HEK293 (cell line): ENCODE results near the gene GID4.

ENCODE experiments used
- CTCF ChIA-PET: fragments of 350-600 bp; formaldehyde crosslinking; extraction: SDS; loops from one replicate; lab custom pipeline; 2021; ENCODE audit warnings: antibody characterized with exemption; lab: Yijun Ruan, JAX
- POLR2A ChIA-PET: fragments of 300-600 bp; formaldehyde crosslinking; extraction: SDS; loops from one replicate; lab custom pipeline; 2020; ENCODE audit warnings: antibody characterized with exemption, inconsistent platforms; lab: Yijun Ruan, JAX
- H3K27ac ChIP-seq: fragments of 200-500 bp; sonication (Bioruptor generic); 2 replicates; pipeline ENCODE4 v1.5.1; 2014; ENCODE audit warnings: low read depth, low read length, control low read depth, inconsistent platforms; ENCODE audit errors: extremely low read depth
- H3K36me3 ChIP-seq, 2 experiments: fragments of 200-500 bp in 1 of 2; sonication (Bioruptor generic) in 1 of 2; 1 replicate in 1 of 2; 2 replicates in 1 of 2; pipeline ENCODE4 v1.5.1; 2014 to 2017; ENCODE audit warnings: inconsistent platforms in 2 of 2, low read length in 2 of 2; ENCODE audit not compliant: control insufficient read depth in 2 of 2, insufficient read depth in 1 of 2
- H3K4me1 ChIP-seq: fragments of 200-500 bp; sonication (Bioruptor generic); 2 replicates; pipeline ENCODE4 v1.5.1; 2014; ENCODE audit warnings: mild to moderate bottlenecking, low read length, inconsistent platforms; ENCODE audit not compliant: control insufficient read depth, insufficient read depth
- H3K4me3 ChIP-seq: 2 replicates; pipeline ENCODE4 v1.5.1; 2011; ENCODE audit warnings: low read depth, mild to moderate bottlenecking, control low read depth, low read length, moderate library complexity
- H3K9me3 ChIP-seq: fragments of 200-500 bp; sonication (Bioruptor generic); 2 replicates; pipeline ENCODE4 v1.5.1; 2014; ENCODE audit warnings: low read depth, low read length, inconsistent platforms; ENCODE audit not compliant: control insufficient read depth, insufficient read depth
- BCL6B ChIP-seq: fragments of 450-650 bp; formaldehyde crosslinking; IDR thresholded peaks from 2 replicates; pipeline ENCODE4 v1.5.1; 2017; ENCODE audit warnings: missing biosample characterization, missing genetic modification characterization
- GLIS2 ChIP-seq: fragments of 450-650 bp; formaldehyde crosslinking; IDR thresholded peaks from 2 replicates; pipeline ENCODE4 v1.5.1; 2016; ENCODE audit warnings: missing biosample characterization, missing genetic modification characterization
- KLF10 ChIP-seq: fragments of 450-650 bp; IDR thresholded peaks from 2 replicates; pipeline ENCODE4 v1.5.1; 2018; ENCODE audit warnings: missing biosample characterization, mild to moderate bottlenecking, missing genetic modification characterization
- PRDM6 ChIP-seq: fragments of 450-650 bp; formaldehyde crosslinking; IDR thresholded peaks from 2 replicates; pipeline ENCODE4 v1.5.1; 2017; ENCODE audit warnings: missing biosample characterization, missing genetic modification characterization
- SETDB1 ChIP-seq: IDR thresholded peaks from one replicate; pipeline ENCODE4 v1.6.1; 2017; ENCODE audit warnings: mild to moderate bottlenecking, low read length, moderate library complexity, mixed read lengths; ENCODE audit not compliant: insufficient read length
- WT1 ChIP-seq: fragments of 450-650 bp; formaldehyde crosslinking; IDR thresholded peaks from 2 replicates; pipeline ENCODE4 v1.5.1; 2016; ENCODE audit warnings: missing biosample characterization, missing genetic modification characterization
- ZNF138 ChIP-seq: fragments of 450-650 bp; formaldehyde crosslinking; IDR thresholded peaks from 2 replicates; pipeline ENCODE4 v1.5.1; 2016; ENCODE audit warnings: missing biosample characterization, missing genetic modification characterization, borderline replicate concordance
- ZNF146 ChIP-seq: fragments of 450-650 bp; formaldehyde crosslinking; IDR thresholded peaks from 2 replicates; pipeline ENCODE4 v1.5.1; 2016; ENCODE audit warnings: missing biosample characterization, missing genetic modification characterization
- ZNF155 ChIP-seq: fragments of 450-650 bp; formaldehyde crosslinking; IDR thresholded peaks from 2 replicates; pipeline ENCODE4 v1.5.1; 2016; ENCODE audit warnings: missing biosample characterization, missing genetic modification characterization
- ZNF16 ChIP-seq: fragments of 450-650 bp; formaldehyde crosslinking; IDR thresholded peaks from 2 replicates; pipeline ENCODE4 v1.5.1; 2016; ENCODE audit warnings: low read depth, missing biosample characterization, missing genetic modification characterization
- ZNF174 ChIP-seq: fragments of 450-650 bp; formaldehyde crosslinking; IDR thresholded peaks from 2 replicates; pipeline ENCODE4 v1.5.0; 2017; ENCODE audit warnings: missing biosample characterization, mild to moderate bottlenecking, missing genetic modification characterization
- ZNF24 ChIP-seq: fragments of 450-650 bp; formaldehyde crosslinking; IDR thresholded peaks from 2 replicates; pipeline ENCODE4 v1.5.1; 2016; ENCODE audit warnings: missing biosample characterization, missing genetic modification characterization
- ZNF248 ChIP-seq: fragments of 450-650 bp; formaldehyde crosslinking; IDR thresholded peaks from 2 replicates; pipeline ENCODE4 v1.5.1; 2017; ENCODE audit warnings: missing biosample characterization, missing genetic modification characterization
- ZNF311 ChIP-seq: fragments of 450-650 bp; formaldehyde crosslinking; IDR thresholded peaks from 2 replicates; pipeline ENCODE4 v1.5.1; 2017; ENCODE audit warnings: missing biosample characterization, missing genetic modification characterization, borderline replicate concordance
- ZNF37A ChIP-seq: fragments of 450-650 bp; IDR thresholded peaks from 2 replicates; pipeline ENCODE4 v1.5.1; 2018; ENCODE audit warnings: missing biosample characterization, missing genetic modification characterization
- ZNF404 ChIP-seq: fragments of 450-650 bp; formaldehyde crosslinking; IDR thresholded peaks from 2 replicates; pipeline ENCODE4 v1.5.1; 2017; ENCODE audit warnings: missing biosample characterization, missing genetic modification characterization
- ZNF521 ChIP-seq: fragments of 450-650 bp; formaldehyde crosslinking; IDR thresholded peaks from 2 replicates; pipeline ENCODE4 v1.5.1; 2017; ENCODE audit warnings: missing biosample characterization, mild to moderate bottlenecking, missing genetic modification characterization
- ZNF549 ChIP-seq: fragments of 450-650 bp; IDR thresholded peaks from 2 replicates; pipeline ENCODE4 v1.5.1; 2018; ENCODE audit warnings: missing biosample characterization, missing genetic modification characterization, mild to moderate bottlenecking, inconsistent platforms, moderate library complexity
- ZNF580 ChIP-seq: fragments of 450-650 bp; formaldehyde crosslinking; IDR thresholded peaks from 2 replicates; pipeline ENCODE4 v1.5.1; 2016; ENCODE audit warnings: missing biosample characterization, missing genetic modification characterization
- ZNF621 ChIP-seq: fragments of 450-650 bp; formaldehyde crosslinking; IDR thresholded peaks from 2 replicates; pipeline ENCODE4 v1.5.1; 2017; ENCODE audit warnings: missing biosample characterization, missing genetic modification characterization
- ZNF660 ChIP-seq: fragments of 450-650 bp; IDR thresholded peaks from 2 replicates; pipeline ENCODE4 v1.5.1; 2018; ENCODE audit warnings: missing biosample characterization, mild to moderate bottlenecking, missing genetic modification characterization
- ZNF670 ChIP-seq: fragments of 450-650 bp; formaldehyde crosslinking; IDR thresholded peaks from 2 replicates; pipeline ENCODE4 v1.5.1; 2016; ENCODE audit warnings: missing biosample characterization, missing genetic modification characterization, low read depth
- ZNF76 ChIP-seq: fragments of 450-650 bp; formaldehyde crosslinking; IDR thresholded peaks from 2 replicates; pipeline ENCODE4; 2016; ENCODE audit warnings: low read depth, missing biosample characterization, missing genetic modification characterization, borderline replicate concordance
- ZNF785 ChIP-seq: fragments of 450-650 bp; formaldehyde crosslinking; IDR thresholded peaks from 2 replicates; pipeline ENCODE4 v1.5.1; 2016; ENCODE audit warnings: missing biosample characterization, missing genetic modification characterization
- ZNF843 ChIP-seq: fragments of 450-650 bp; formaldehyde crosslinking; IDR thresholded peaks from 2 replicates; pipeline ENCODE4 v1.5.1; 2016; ENCODE audit warnings: missing biosample characterization, missing genetic modification characterization
- TF ChIP-seq, protein P1 (sequence below): fragments of 450-650 bp; formaldehyde crosslinking; IDR thresholded peaks from 2 replicates; pipeline ENCODE4 v1.5.1; 2016; ENCODE audit warnings: missing biosample characterization, missing genetic modification characterization

Gene GID4

DNA sequence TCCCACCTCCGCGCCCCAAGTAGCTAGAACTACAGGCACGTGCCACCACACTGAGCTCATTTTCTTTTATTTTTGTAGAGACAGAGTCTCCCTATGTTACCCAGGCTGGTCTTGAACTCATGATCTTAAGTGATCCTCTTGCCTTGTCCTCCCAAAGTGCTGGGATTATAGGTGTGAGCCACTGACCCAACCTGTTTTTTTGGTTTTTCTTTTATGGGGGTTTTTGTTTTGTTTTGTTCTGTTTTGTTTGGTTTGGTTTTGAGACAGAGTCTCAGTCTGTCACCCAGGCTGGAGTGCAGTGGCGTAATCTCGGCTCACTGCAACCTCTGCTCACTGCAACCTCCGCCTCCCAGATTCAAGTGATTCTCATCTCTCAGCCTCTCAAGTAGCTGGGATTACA is 16.4 kb downstream of the GID4 start:
- H3K36me3 ChIP-seq: peaks cover 51 to 66% of the 10 kb centered on the region in 2 experiments
- H3K27ac ChIP-seq: no peak overlapping the region
- POLR2A ChIA-PET: no interaction called here
- TF ChIP-seq SETDB1 (no peak), ZNF37A (tag by site-specific recombination) (no peak), ZNF580 (tag by site-specific recombination) (no peak), ZNF843 (no peak), ZNF549 (tag by site-specific recombination) (no peak), ZNF785 (tag by site-specific recombination) (no peak), ZNF660 (tag by site-specific recombination) (no peak), WT1 (tag by site-specific recombination) (no peak)
- no peak overlapping the region for H3K4me3 ChIP-seq
- no peaks in the 10 kb centered on the region for H3K9me3 ChIP-seq
- CTCF ChIA-PET: no interaction called here
- no peaks in the 10 kb centered on the region for H3K4me1 ChIP-seq

DNA sequence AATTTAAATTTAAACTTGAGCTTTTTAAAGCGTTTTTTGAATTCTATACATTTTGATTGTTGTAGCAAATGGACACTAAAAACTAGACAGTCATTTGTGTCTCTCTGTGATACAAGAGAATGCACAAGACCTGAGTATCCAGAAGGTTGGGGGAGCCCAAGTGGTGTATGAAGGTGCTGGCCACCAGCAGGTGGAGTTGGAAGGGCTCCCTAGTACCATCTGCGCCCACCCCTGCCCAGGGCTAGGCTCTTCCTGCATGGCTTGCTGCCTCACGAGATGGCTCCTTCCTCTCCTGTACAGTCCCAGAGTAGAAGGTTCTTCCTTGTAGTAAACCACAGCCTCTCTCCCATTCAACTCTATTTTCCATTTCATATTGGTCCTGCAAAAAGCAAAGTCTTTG is 17.0 kb downstream of the GID4 start:
- no peaks in the 10 kb centered on the region for H3K4me1 ChIP-seq
- H3K27ac ChIP-seq: no peak overlapping the region
- H3K36me3 ChIP-seq: peaks cover 47 to 70% of the 10 kb centered on the region in 2 experiments
- TF ChIP-seq ZNF670 (tag by site-specific recombination) (no peak), PRDM6 (tag by site-specific recombination) (no peak), ZNF521 (tag by site-specific recombination) (no peak), ZNF155 (tag by site-specific recombination) (no peak), ZNF311 (tag by site-specific recombination) (no peak), ZNF248 (tag by site-specific recombination) (no peak), KLF10 (tag by site-specific recombination) (no peak), SETDB1 (no peak), ZNF24 (tag by site-specific recombination) (no peak), ZNF138 (tag by site-specific recombination) (no peak), BCL6B (tag by site-specific recombination) (no peak), ZNF76 (tag by site-specific recombination) (no peak), ZNF174 (tag by site-specific recombination) (no peak), ZNF146 (tag by site-specific recombination) (no peak), ZNF404 (no peak), GLIS2 (tag by site-specific recombination) (no peak), ZNF621 (tag by site-specific recombination) (no peak), ZNF16 (tag by site-specific recombination) (no peak)
- TF ChIP-seq, protein P1, sequence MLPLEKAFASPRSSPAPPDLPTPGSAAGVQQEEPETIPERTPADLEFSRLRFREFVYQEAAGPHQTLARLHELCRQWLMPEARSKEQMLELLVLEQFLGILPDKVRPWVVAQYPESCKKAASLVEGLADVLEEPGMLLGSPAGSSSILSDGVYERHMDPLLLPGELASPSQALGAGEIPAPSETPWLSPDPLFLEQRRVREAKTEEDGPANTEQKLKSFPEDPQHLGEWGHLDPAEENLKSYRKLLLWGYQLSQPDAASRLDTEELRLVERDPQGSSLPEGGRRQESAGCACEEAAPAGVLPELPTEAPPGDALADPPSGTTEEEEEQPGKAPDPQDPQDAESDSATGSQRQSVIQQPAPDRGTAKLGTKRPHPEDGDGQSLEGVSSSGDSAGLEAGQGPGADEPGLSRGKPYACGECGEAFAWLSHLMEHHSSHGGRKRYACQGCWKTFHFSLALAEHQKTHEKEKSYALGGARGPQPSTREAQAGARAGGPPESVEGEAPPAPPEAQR (tag by site-specific recombination): no peak
- ChIA-PET CTCF (interaction anchor here (1.0 kb wide), 1 partner anchor 37 kb away, joined by 3 read pairs; no protein-coding TSS in a partner anchor), POLR2A (no interaction called here)
- H3K9me3 ChIP-seq: no peaks in the 10 kb centered on the region
- no peak overlapping the region for H3K4me3 ChIP-seq
